Activated T-helper 1 cell treated with anti-CD3 and anti-CD28 coated beads, Interleukin-12 subunit alpha, Interleukin-12 subunit beta, Interleukin-2, Interleukin-4 antibody, amounts not matched to agents 30 ng/mL and 10 ng/mL and 1 ng/mL, durations not matched to agents 14 hours and 24 hours and 36 hours (primary cell): ENCODE data around the gene ARNT2. TPM values are rescaled to one million over a fixed set of nuclear protein-coding genes. Genes with fewer than 3 reads are reported as not detected.

Source experiments
- DNase-seq: peaks from one replicate; pipeline ENCODE4 v3.0.0; 2021; ENCODE audit warnings: low spot score
- H3K27ac Mint-ChIP-seq: one replicate; pipeline ENCODE4 v1.8.0; 2021; ENCODE audit warnings: mild to moderate bottlenecking, mixed read lengths
- H3K27me3 Mint-ChIP-seq: one replicate; pipeline ENCODE4 v1.8.0; 2022; ENCODE audit warnings: mild to moderate bottlenecking, moderate library complexity, mixed read lengths; ENCODE audit not compliant: insufficient read depth
- H3K36me3 Mint-ChIP-seq: one replicate; pipeline ENCODE4 v1.8.0; 2021; ENCODE audit warnings: low read depth, mixed read lengths
- H3K4me1 Mint-ChIP-seq: one replicate; pipeline ENCODE4 v1.8.0; 2021; ENCODE audit warnings: low read depth, mixed read lengths
- H3K4me3 Mint-ChIP-seq: one replicate; pipeline ENCODE4 v1.8.0; 2021; ENCODE audit warnings: mild to moderate bottlenecking, moderate library complexity, mixed read lengths
- H3K9me3 Mint-ChIP-seq: one replicate; pipeline ENCODE4 v1.8.0; 2021; ENCODE audit warnings: mixed read lengths
- intact Hi-C: fragments of 100-400 bp; cut with micrococcal nuclease; formaldehyde crosslinking; loops from one replicate; pipeline ENCODE4 v1.15.1; 2024
- total RNA-seq: library from RNA; stranded (reverse); gene quantifications from 2 replicates; pipeline ENCODE4 v1.2.3, GENCODE V29; 2022

ARNT2 gene
- total RNA-seq, 1 donor from 2014 or later, result 0.36 TPM

GRCh38 chr15:80437334-80437891, 33.2 kb downstream of the ARNT2 start:
- Mint-ChIP-seq H3K4me1 (no peaks in the 10 kb centered on the region), H3K27ac (no peak overlapping the region), H3K27me3 (peaks cover 9% of the 10 kb centered on the region), H3K4me3 (no peak overlapping the region), H3K36me3 (no peaks in the 10 kb centered on the region), H3K9me3 (no peaks in the 10 kb centered on the region)
- no peak for DNase-seq
- intact Hi-C loops, result no loop called here

GRCh38 chr15:80439140-80439539, 35.0 kb downstream of the ARNT2 start:
- Mint-ChIP-seq H3K4me1 (no peaks in the 10 kb centered on the region), H3K4me3 (no peak overlapping the region), H3K27me3 (peaks cover 9% of the 10 kb centered on the region), H3K9me3 (no peaks in the 10 kb centered on the region), H3K36me3 (no peaks in the 10 kb centered on the region), H3K27ac (no peak overlapping the region)
- no peak for DNase-seq
- intact Hi-C loops, result no loop called here

GRCh38 chr15:80440024-80440423, 35.8 kb downstream of the ARNT2 start:
- Mint-ChIP-seq H3K4me1 (no peaks in the 10 kb centered on the region), H3K4me3 (no peak overlapping the region), H3K27ac (no peak overlapping the region), H3K27me3 (peaks cover 9% of the 10 kb centered on the region), H3K36me3 (no peaks in the 10 kb centered on the region), H3K9me3 (no peaks in the 10 kb centered on the region)
- no peak for DNase-seq
- intact Hi-C loops, result no loop called here

- H3K27ac Mint-ChIP-seq, result no peak overlapping the region
- no peaks in the 10 kb centered on the region for H3K4me1 Mint-ChIP-seq
- H3K4me3 Mint-ChIP-seq, result no peak overlapping the region
- no peak for DNase-seq
- intact Hi-C loops, result no loop called here
- H3K27me3 Mint-ChIP-seq, result peaks cover 9% of the 10 kb centered on the region
- H3K9me3 Mint-ChIP-seq, result no peaks in the 10 kb centered on the region
- H3K36me3 Mint-ChIP-seq, result no peaks in the 10 kb centered on the region
These were observed 36.9 kb downstream of the ARNT2 start for GRCh38 chr15:80441041-80441440.

- intact Hi-C loops, result no loop called here
- Mint-ChIP-seq H3K4me3 (no peak overlapping the region), H3K4me1 (no peaks in the 10 kb centered on the region)
These were observed 37.5 kb downstream of the ARNT2 start for GRCh38 chr15:80441714-80442113.

GRCh38 chr15:80442728-80443403, 38.7 kb downstream of the ARNT2 start:
- H3K4me1 Mint-ChIP-seq, result no peaks in the 10 kb centered on the region
- DNase-seq, result no peak
- H3K4me3 Mint-ChIP-seq, result no peak overlapping the region
- no peak overlapping the region for H3K27ac Mint-ChIP-seq
- peaks cover 8% of the 10 kb centered on the region for H3K27me3 Mint-ChIP-seq
- intact Hi-C loops, result no loop called here
- H3K9me3 Mint-ChIP-seq, result no peaks in the 10 kb centered on the region
- H3K36me3 Mint-ChIP-seq, result no peaks in the 10 kb centered on the region

More at GRCh38 chr15:80441714-80442113, 37.5 kb downstream of the ARNT2 start:
- Mint-ChIP-seq H3K27ac (no peak overlapping the region), H3K9me3 (no peaks in the 10 kb centered on the region), H3K27me3 (peaks cover 9% of the 10 kb centered on the region), H3K36me3 (no peaks in the 10 kb centered on the region)
- no peak for DNase-seq

- no peak overlapping the region for H3K27ac Mint-ChIP-seq
- H3K4me1 Mint-ChIP-seq, result no peaks in the 10 kb centered on the region
- no peaks in the 10 kb centered on the region for H3K36me3 Mint-ChIP-seq
- no peaks in the 10 kb centered on the region for H3K9me3 Mint-ChIP-seq
- H3K27me3 Mint-ChIP-seq, result peaks cover 8% of the 10 kb centered on the region
- DNase-seq, result no peak
- intact Hi-C loops, result no loop called here
- no peak overlapping the region for H3K4me3 Mint-ChIP-seq
These were observed 40.6 kb downstream of the ARNT2 start for GRCh38 chr15:80444680-80445251.

- intact Hi-C loops, result no loop called here
- H3K36me3 Mint-ChIP-seq, result no peaks in the 10 kb centered on the region
- H3K4me3 Mint-ChIP-seq, result no peak overlapping the region
- no peaks in the 10 kb centered on the region for H3K4me1 Mint-ChIP-seq
- DNase-seq, result no peak
- H3K27me3 Mint-ChIP-seq, result peaks cover 8% of the 10 kb centered on the region
- no peak overlapping the region for H3K27ac Mint-ChIP-seq
- H3K9me3 Mint-ChIP-seq, result no peaks in the 10 kb centered on the region
These were observed 41.3 kb downstream of the ARNT2 start for GRCh38 chr15:80445300-80446041.

GRCh38 chr15:80447077-80447476, 42.9 kb downstream of the ARNT2 start:
- Mint-ChIP-seq H3K9me3 (no peaks in the 10 kb centered on the region), H3K4me3 (no peak overlapping the region), H3K36me3 (no peaks in the 10 kb centered on the region), H3K27me3 (peaks cover 3% of the 10 kb centered on the region), H3K4me1 (no peaks in the 10 kb centered on the region), H3K27ac (no peak overlapping the region)
- intact Hi-C loops, result no loop called here
- no peak for DNase-seq

GRCh38 chr15:80449825-80450224, 45.6 kb downstream of the ARNT2 start:
- H3K9me3 Mint-ChIP-seq, result no peaks in the 10 kb centered on the region
- no peaks in the 10 kb centered on the region for H3K4me1 Mint-ChIP-seq
- intact Hi-C loops, result no loop called here
- H3K27me3 Mint-ChIP-seq, result peaks cover 3% of the 10 kb centered on the region
- H3K36me3 Mint-ChIP-seq, result no peaks in the 10 kb centered on the region
- no peak for DNase-seq
- no peak overlapping the region for H3K4me3 Mint-ChIP-seq
- H3K27ac Mint-ChIP-seq, result no peak overlapping the region

- Mint-ChIP-seq H3K9me3 (no peaks in the 10 kb centered on the region), H3K4me1 (peaks cover 4% of the 10 kb centered on the region), H3K4me3 (no peak overlapping the region), H3K36me3 (no peaks in the 10 kb centered on the region), H3K27ac (no peak overlapping the region), H3K27me3 (peaks cover 7% of the 10 kb centered on the region)
- intact Hi-C loops, result no loop called here
- no peak for DNase-seq
These were observed 46.7 kb downstream of the ARNT2 start for GRCh38 chr15:80450811-80451321.

- Mint-ChIP-seq H3K4me1 (peaks cover 4% of the 10 kb centered on the region), H3K27me3 (peaks cover 10% of the 10 kb centered on the region), H3K36me3 (no peaks in the 10 kb centered on the region), H3K4me3 (no peak overlapping the region), H3K27ac (no peak overlapping the region), H3K9me3 (no peaks in the 10 kb centered on the region)
- intact Hi-C loops, result no loop called here
- DNase-seq, result no peak
These were observed 48.0 kb downstream of the ARNT2 start for GRCh38 chr15:80452166-80452565.
